ENCODE data around the gene CDH23.

Gene CDH23

GRCh38 chr10:71587941-71588573 is 191.3 kb downstream of the CDH23 start:
- 78 to 82% methylated on average over 7 of the region's 8 CpGs for WGBS, 2 experiments

GRCh38 chr10:71588685-71589084 is 192.0 kb downstream of the CDH23 start:
- Histone ChIP-seq H3K4me1 (ENCODE audit: control insufficient read depth, insufficient read depth, low read length) (peaks cover 5% of the 10 kb centered on the region), H3K27me3 (ENCODE audit: control insufficient read depth, insufficient read depth, low read length, poor library complexity, severe bottlenecking) (no peaks in the 10 kb centered on the region), H3K27ac (ENCODE audit: insufficient read depth, low read depth, low read length, poor library complexity, severe bottlenecking) (no peak overlapping the region), H3K36me3 (ENCODE audit: control insufficient read depth, insufficient read depth, low read length) (no peaks in the 10 kb centered on the region), H3K9me3 (ENCODE audit: control insufficient read depth, low read length) (no peaks in the 10 kb centered on the region), H3K4me3 (ENCODE audit: insufficient read depth, low read depth, low read length) (no peak overlapping the region)
- WGBS, 2 experiments = 91 to 92% methylated on average over 4 of the region's 4 CpGs

More at GRCh38 chr10:71587941-71588573, 191.3 kb downstream of the CDH23 start:
- peaks cover 5% of the 10 kb centered on the region for H3K4me1 ChIP-seq (ENCODE audit: control insufficient read depth, insufficient read depth, low read length)
- H3K36me3 ChIP-seq (ENCODE audit: control insufficient read depth, insufficient read depth, low read length) = no peaks in the 10 kb centered on the region
- no peaks in the 10 kb centered on the region for H3K27me3 ChIP-seq (ENCODE audit: control insufficient read depth, insufficient read depth, low read length, poor library complexity, severe bottlenecking)
- no peaks in the 10 kb centered on the region for H3K9me3 ChIP-seq (ENCODE audit: control insufficient read depth, low read length)
- no peak overlapping the region for H3K27ac ChIP-seq (ENCODE audit: insufficient read depth, low read depth, low read length, poor library complexity, severe bottlenecking)
- no peak overlapping the region for H3K4me3 ChIP-seq (ENCODE audit: insufficient read depth, low read depth, low read length)

GRCh38 chr10:71589617-71590551 is 193.2 kb downstream of the CDH23 start:
- WGBS, 2 experiments = 80 to 82% methylated on average over 12 to 14 of the region's 14 CpGs
- H3K27ac ChIP-seq (ENCODE audit: insufficient read depth, low read depth, low read length, poor library complexity, severe bottlenecking) = no peak overlapping the region
- no peaks in the 10 kb centered on the region for H3K36me3 ChIP-seq (ENCODE audit: control insufficient read depth, insufficient read depth, low read length)
- no peaks in the 10 kb centered on the region for H3K27me3 ChIP-seq (ENCODE audit: control insufficient read depth, insufficient read depth, low read length, poor library complexity, severe bottlenecking)
- peaks cover 5% of the 10 kb centered on the region for H3K4me1 ChIP-seq (ENCODE audit: control insufficient read depth, insufficient read depth, low read length)
- no peaks in the 10 kb centered on the region for H3K9me3 ChIP-seq (ENCODE audit: control insufficient read depth, low read length)
- no peak overlapping the region for H3K4me3 ChIP-seq (ENCODE audit: insufficient read depth, low read depth, low read length)

- no peak overlapping the region for H3K4me3 ChIP-seq (ENCODE audit: insufficient read depth, low read depth, low read length)
- no peaks in the 10 kb centered on the region for H3K36me3 ChIP-seq (ENCODE audit: control insufficient read depth, insufficient read depth, low read length)
- no peaks in the 10 kb centered on the region for H3K9me3 ChIP-seq (ENCODE audit: control insufficient read depth, low read length)
- no peak overlapping the region for H3K27ac ChIP-seq (ENCODE audit: insufficient read depth, low read depth, low read length, poor library complexity, severe bottlenecking)
- no peaks in the 10 kb centered on the region for H3K27me3 ChIP-seq (ENCODE audit: control insufficient read depth, insufficient read depth, low read length, poor library complexity, severe bottlenecking)
- H3K4me1 ChIP-seq (ENCODE audit: control insufficient read depth, insufficient read depth, low read length) = no peaks in the 10 kb centered on the region
- WGBS, 2 experiments = 87 to 88% methylated on average over 10 of the region's 10 CpGs
Observed at GRCh38 chr10:71590781-71591350, 194.1 kb downstream of the CDH23 start.

- no peak overlapping the region for H3K4me3 ChIP-seq (ENCODE audit: insufficient read depth, low read depth, low read length)
- H3K36me3 ChIP-seq (ENCODE audit: control insufficient read depth, insufficient read depth, low read length) = no peaks in the 10 kb centered on the region
- H3K9me3 ChIP-seq (ENCODE audit: control insufficient read depth, low read length) = no peaks in the 10 kb centered on the region
- no peaks in the 10 kb centered on the region for H3K27me3 ChIP-seq (ENCODE audit: control insufficient read depth, insufficient read depth, low read length, poor library complexity, severe bottlenecking)
- no peak overlapping the region for H3K27ac ChIP-seq (ENCODE audit: insufficient read depth, low read depth, low read length, poor library complexity, severe bottlenecking)
- 94% methylated on average over 8 of the region's 8 CpGs for WGBS, 2 experiments
- H3K4me1 ChIP-seq (ENCODE audit: control insufficient read depth, insufficient read depth, low read length) = peaks cover 11% of the 10 kb centered on the region
Observed at GRCh38 chr10:71594934-71595571, 198.3 kb downstream of the CDH23 start.

GRCh38 chr10:71595649-71596048 is 198.9 kb downstream of the CDH23 start:
- H3K36me3 ChIP-seq (ENCODE audit: control insufficient read depth, insufficient read depth, low read length) = no peaks in the 10 kb centered on the region
- peaks cover 11% of the 10 kb centered on the region for H3K4me1 ChIP-seq (ENCODE audit: control insufficient read depth, insufficient read depth, low read length)
- WGBS, 2 experiments = 85 to 86% methylated on average over 7 of the region's 7 CpGs
- no peaks in the 10 kb centered on the region for H3K27me3 ChIP-seq (ENCODE audit: control insufficient read depth, insufficient read depth, low read length, poor library complexity, severe bottlenecking)
- no peaks in the 10 kb centered on the region for H3K9me3 ChIP-seq (ENCODE audit: control insufficient read depth, low read length)
- no peak overlapping the region for H3K4me3 ChIP-seq (ENCODE audit: insufficient read depth, low read depth, low read length)
- no peak overlapping the region for H3K27ac ChIP-seq (ENCODE audit: insufficient read depth, low read depth, low read length, poor library complexity, severe bottlenecking)

- Histone ChIP-seq H3K4me3 (ENCODE audit: insufficient read depth, low read depth, low read length) (no peak overlapping the region), H3K27ac (ENCODE audit: insufficient read depth, low read depth, low read length, poor library complexity, severe bottlenecking) (no peak overlapping the region), H3K27me3 (ENCODE audit: control insufficient read depth, insufficient read depth, low read length, poor library complexity, severe bottlenecking) (no peaks in the 10 kb centered on the region), H3K4me1 (ENCODE audit: control insufficient read depth, insufficient read depth, low read length) (peaks cover 11% of the 10 kb centered on the region), H3K36me3 (ENCODE audit: control insufficient read depth, insufficient read depth, low read length) (no peaks in the 10 kb centered on the region), H3K9me3 (ENCODE audit: control insufficient read depth, low read length) (no peaks in the 10 kb centered on the region)
- WGBS, 2 experiments = 90 to 93% methylated on average over 3 of the region's 3 CpGs
Observed at GRCh38 chr10:71596127-71596526, 199.4 kb downstream of the CDH23 start.

GRCh38 chr10:71596759-71597158 is 200.0 kb downstream of the CDH23 start:
- Histone ChIP-seq H3K4me3 (ENCODE audit: insufficient read depth, low read depth, low read length) (no peak overlapping the region), H3K9me3 (ENCODE audit: control insufficient read depth, low read length) (no peaks in the 10 kb centered on the region), H3K4me1 (ENCODE audit: control insufficient read depth, insufficient read depth, low read length) (peaks cover 11% of the 10 kb centered on the region), H3K27me3 (ENCODE audit: control insufficient read depth, insufficient read depth, low read length, poor library complexity, severe bottlenecking) (no peaks in the 10 kb centered on the region), H3K36me3 (ENCODE audit: control insufficient read depth, insufficient read depth, low read length) (no peaks in the 10 kb centered on the region), H3K27ac (ENCODE audit: insufficient read depth, low read depth, low read length, poor library complexity, severe bottlenecking) (no peak overlapping the region)
- 86 to 88% methylated on average over 8 of the region's 8 CpGs for WGBS, 2 experiments

GRCh38 chr10:71597821-71598498 is 201.2 kb downstream of the CDH23 start:
- Histone ChIP-seq H3K4me3 (ENCODE audit: insufficient read depth, low read depth, low read length) (no peak overlapping the region), H3K4me1 (ENCODE audit: control insufficient read depth, insufficient read depth, low read length) (peaks cover 11% of the 10 kb centered on the region), H3K27me3 (ENCODE audit: control insufficient read depth, insufficient read depth, low read length, poor library complexity, severe bottlenecking) (no peaks in the 10 kb centered on the region), H3K9me3 (ENCODE audit: control insufficient read depth, low read length) (no peaks in the 10 kb centered on the region), H3K36me3 (ENCODE audit: control insufficient read depth, insufficient read depth, low read length) (no peaks in the 10 kb centered on the region), H3K27ac (ENCODE audit: insufficient read depth, low read depth, low read length, poor library complexity, severe bottlenecking) (no peak overlapping the region)
- WGBS, 2 experiments = 86 to 91% methylated on average over 11 to 12 of the region's 12 CpGs

All from ectodermal cell (in vitro differentiated cells).